Heart left ventricle (tissue), 13 donors: ENCODE data around the gene KLHL5.

Source experiments
- CTCF ChIP-seq, 12 donors: fragments of 200-600 bp; sonication (generic) in 4 of 12; IDR thresholded peaks; one replicate each; pipeline versions ENCODE4 v1.5.0 to v1.8.0; 2018 to 2022; ENCODE audit warnings: antibody characterized with exemption in 12 of 12, mild to moderate bottlenecking in 5 of 12
- POLR2A ChIP-seq, 2 donors: fragments of 450-650 bp; IDR thresholded peaks; one replicate each; pipeline ENCODE4 v1.6.1; 2017; ENCODE audit warnings: antibody characterized with exemption in 2 of 2, mild to moderate bottlenecking in 2 of 2, moderate library complexity in 2 of 2
- donor health status: ischemic (EF 13 %, LVEDD 7.1; RV severe dilation, severe dysfunction).
- donor health status: DM: no; HTN: yes; CAD: no.
- donor health status: DM: no; HTN: no; CAD: no.
- donor health status: ischemic (EF 25% LVEDD 6.9; RV normal size, moderate dysfunction).
- donor health status: ischemic (EF 25% LVEDD 5.7; RV mildly dilated, moderate dysfunction).
- donor health status: ischemic (EF 35%, LVEDD 5.7; RV mildly dilated, moderate dysfunction).
- donor health status: nonischemic (EF 11% LVEDD 7.7; RV severe dilation, severe dysfunction).
- donor health status: DM: yes; HTN: yes; CAD: no.
- donor health status: PGD.
- donor health status: ischemic (EF 29% LVEDD 5.4; RV normal size, mild dysfunction).
- donor health status: nonischemic (EF 23%, LVEDD 6.1; RV moderate dilation, normal function).

GRCh38 chr4:39021631-39022030 is 40.4 kb upstream of the KLHL5 start:
- TF ChIP-seq CTCF (IDR thresholded peaks at IDR 0.05) (no peak), POLR2A (IDR thresholded peaks at IDR 0.05) (no peak)
